AG09309 (cell line): Measurements from ENCODE around the gene NUBPL.

Source experiments
- DNase-seq: peaks from one replicate; pipeline ENCODE4 v3.0.0-alpha.2; 2010; ENCODE audit warnings: low read depth
- H3K4me3 ChIP-seq: 2 replicates; pipeline ENCODE4 v1.5.1; 2011; ENCODE audit warnings: mild to moderate bottlenecking, low read depth, low read length, moderate library complexity; ENCODE audit not compliant: control insufficient read depth
- CTCF ChIP-seq: IDR thresholded peaks from 2 replicates; pipeline ENCODE4 v1.5.1; 2011; ENCODE audit warnings: mild to moderate bottlenecking, low read depth, low read length, inconsistent platforms; ENCODE audit not compliant: insufficient read depth, control insufficient read depth; ENCODE audit errors: missing control alignments

NUBPL gene

GRCh38 chr14:31582286-31582691 is 21.1 kb downstream of the NUBPL start:
- TF ChIP-seq CTCF: no peak
- no peak for DNase-seq
- H3K4me3 ChIP-seq: no peak overlapping the region

GRCh38 chr14:31582836-31583452 is 21.7 kb downstream of the NUBPL start:
- no peak for DNase-seq
- H3K4me3 ChIP-seq: no peak overlapping the region
- TF ChIP-seq CTCF: no peak

GRCh38 chr14:31590206-31590605 is 29.0 kb downstream of the NUBPL start:
- H3K4me3 ChIP-seq: no peak overlapping the region
- no peak for TF ChIP-seq CTCF
- no peak for DNase-seq

- DNase-seq: no peak
- H3K4me3 ChIP-seq: no peak overlapping the region
- TF ChIP-seq CTCF: no peak
These were observed 30.9 kb downstream of the NUBPL start for GRCh38 chr14:31592122-31592521.

GRCh38 chr14:31592631-31593030 is 31.4 kb downstream of the NUBPL start:
- H3K4me3 ChIP-seq: no peak overlapping the region
- TF ChIP-seq CTCF: no peak
- no peak for DNase-seq

GRCh38 chr14:31596342-31597095 is 35.3 kb downstream of the NUBPL start:
- no peak for TF ChIP-seq CTCF

GRCh38 chr14:31605702-31606101 is 44.5 kb downstream of the NUBPL start:
- no peak overlapping the region for H3K4me3 ChIP-seq
- no peak for TF ChIP-seq CTCF
- no peak for DNase-seq

More at GRCh38 chr14:31596342-31597095, 35.3 kb downstream of the NUBPL start:
- DNase-seq: no peak
- H3K4me3 ChIP-seq: no peak overlapping the region
